PC-3 (cell line): ENCODE measurements around the gene PCA3.

Experiments used
- CTCF ChIP-seq: fragments of 300-600 bp; sonication (generic); conservative IDR thresholded peaks from 2 replicates; pipeline ENCODE4 v1.5.1; 2017; ENCODE audit warnings: antibody characterized with exemption, low read depth, mild to moderate bottlenecking, low read length
- EZH2 ChIP-seq: fragments of 300-600 bp; sonication (generic); IDR thresholded peaks from one replicate; pipeline ENCODE4 v1.6.1; 2017; ENCODE audit warnings: antibody characterized with exemption, mild to moderate bottlenecking, low read length; ENCODE audit not compliant: unreplicated experiment
- EZH2phosphoT487 ChIP-seq: fragments of 300-600 bp; sonication (generic); IDR thresholded peaks from 2 replicates; pipeline ENCODE4 v1.6.1; 2018; ENCODE audit warnings: mild to moderate bottlenecking, antibody characterized with exemption, low read length, borderline replicate concordance

GRCh38 chr9:76733096-76733495 is 31.1 kb upstream of the PCA3 start:
- TF ChIP-seq EZH2 (no peak), CTCF (no peak), EZH2phosphoT487 (no peak)
